Heart left ventricle (tissue), 16 donors: ENCODE data around the gene DOCK3. TPM values are rescaled to one million over a fixed set of nuclear protein-coding genes. Genes with fewer than 3 reads are reported as not detected.
"Not testable (repeated sequence)": the region's sequence is repeated elsewhere in the genome, so short reads cannot be mapped to it uniquely, and the experiment has no call there.

Experiments
- ATAC-seq, 4 donors: fragments of 200-7000 bp; cut with Tn5 transposase; one replicate each; pipeline ENCODE4 v1.9.1; 2020 to 2022; ENCODE audit warnings: moderate library complexity in 4 of 4, mild to moderate bottlenecking in 3 of 4, moderate number of reproducible peaks in 1 of 4
- DNase-seq, 5 donors: peaks; one replicate each; pipeline ENCODE4 v3.0.0-alpha.2; 2020
- H3K27ac ChIP-seq, 12 donors: fragments of 200-600 bp; sonication (generic) in 4 of 12; one replicate each; pipeline versions ENCODE4 v1.5.0 to v1.8.0; 2016 to 2022; ENCODE audit warnings: mild to moderate bottlenecking in 2 of 12
- H3K27me3 ChIP-seq, 9 donors: fragments of 200-600 bp; sonication (generic) in 2 of 9; one replicate each; pipeline versions ENCODE4 v1.5.1 to v1.8.0; 2016 to 2022; ENCODE audit warnings: mild to moderate bottlenecking in 3 of 9
- H3K36me3 ChIP-seq, 9 donors: fragments of 200-600 bp; sonication (generic) in 2 of 9; one replicate each; pipeline versions ENCODE4 v1.5.0 to v1.8.0; 2018 to 2022; ENCODE audit warnings: mild to moderate bottlenecking in 2 of 9
- H3K4me1 ChIP-seq, 12 donors: fragments of 200-600 bp; sonication (generic) in 4 of 12; one replicate each; pipeline versions ENCODE4 v1.5.0 to v1.8.0; 2016 to 2022; ENCODE audit warnings: mild to moderate bottlenecking in 3 of 12
- H3K4me3 ChIP-seq, 12 donors: fragments of 200-600 bp; sonication (generic) in 4 of 12; one replicate each; pipeline versions ENCODE4 v1.5.0 to v1.8.0; 2017 to 2022; ENCODE audit warnings: mild to moderate bottlenecking in 9 of 12, moderate library complexity in 4 of 12
- H3K9me3 ChIP-seq, 12 donors: fragments of 200-600 bp; sonication (generic) in 4 of 12; one replicate each; pipeline versions ENCODE4 v1.5.0 to v1.8.0; 2016 to 2022; ENCODE audit warnings: mild to moderate bottlenecking in 1 of 12
- POLR2A ChIP-seq, 2 donors: fragments of 450-650 bp; IDR thresholded peaks; one replicate each; pipeline ENCODE4 v1.6.1; 2017; ENCODE audit warnings: antibody characterized with exemption in 2 of 2, mild to moderate bottlenecking in 2 of 2, moderate library complexity in 2 of 2
- WGBS, 4 donors: extraction: QIAGEN DNeasy Blood & Tissue Kit in 2 of 4; methylation state at CpG; one replicate each; pipeline versions ENCODE4 v1.1.5 to v1.1.7; 2013 to 2018; 5-methylcytosine and 5-hydroxymethylcytosine counted together
- intact Hi-C, 10 donors: fragments of 100-400 bp; cut with DNase I; formaldehyde crosslinking; loops; one replicate each; pipeline versions ENCODE4 v1.11.1 to v1.14.2; 2022
- polyA plus RNA-seq, 2 donors: library from polyadenylated mRNA; stranded (reverse); fragments of 200-250 nt; gene quantifications; one replicate each; pipeline ENCODE4 v1.2.3, GENCODE V29; 2013
- total RNA-seq, 9 donors: library from RNA; depleted of rRNA in 2 of 9; stranded (reverse); fragments of >200 nt in 2 of 9; fragmentation: NEBNext Ultra II Directional in 3 of 9; extraction: Animal tissue kit (Norgen Biotek cat#: 25700) in 3 of 9; gene quantifications; one replicate each; pipeline versions ENCODE4 v1.1.0 to v1.2.4, GENCODE V29; 2016 to 2023
- TF ChIP-seq, protein P1 (sequence below), 12 donors: fragments of 200-600 bp; sonication (generic) in 4 of 12; IDR thresholded peaks; one replicate each; pipeline versions ENCODE4 v1.5.0 to v1.8.0; 2018 to 2022; ENCODE audit warnings: antibody characterized with exemption in 12 of 12, mild to moderate bottlenecking in 5 of 12
- donor health status: ischemic (EF 13 %, LVEDD 7.1; RV severe dilation, severe dysfunction).
- donor health status: healthy with polysubstance abuse.
- donor health status: DM: no; HTN: yes; CAD: no.
- donor health status: DM: no; HTN: no; CAD: no.
- donor health status: ischemic (EF 25% LVEDD 6.9; RV normal size, moderate dysfunction).
- donor health status: ischemic (EF 25% LVEDD 5.7; RV mildly dilated, moderate dysfunction).
- donor health status: healthy.
- donor health status: DM: yes; HTN: yes; CAD: no.
- donor health status: ischemic (EF 35%, LVEDD 5.7; RV mildly dilated, moderate dysfunction).
- donor health status: nonischemic (EF 11% LVEDD 7.7; RV severe dilation, severe dysfunction).
- donor health status: DM: yes; HTN: yes; CAD: no.
- donor health status: PGD.
- donor health status: ischemic (EF 29% LVEDD 5.4; RV normal size, mild dysfunction).
- donor health status: nonischemic (EF 23%, LVEDD 6.1; RV moderate dilation, normal function).

The DOCK3 gene
- total and polyA plus RNA-seq, 11 donors, result 2.0 to 6.7 (median 4.8) TPM

DNA sequence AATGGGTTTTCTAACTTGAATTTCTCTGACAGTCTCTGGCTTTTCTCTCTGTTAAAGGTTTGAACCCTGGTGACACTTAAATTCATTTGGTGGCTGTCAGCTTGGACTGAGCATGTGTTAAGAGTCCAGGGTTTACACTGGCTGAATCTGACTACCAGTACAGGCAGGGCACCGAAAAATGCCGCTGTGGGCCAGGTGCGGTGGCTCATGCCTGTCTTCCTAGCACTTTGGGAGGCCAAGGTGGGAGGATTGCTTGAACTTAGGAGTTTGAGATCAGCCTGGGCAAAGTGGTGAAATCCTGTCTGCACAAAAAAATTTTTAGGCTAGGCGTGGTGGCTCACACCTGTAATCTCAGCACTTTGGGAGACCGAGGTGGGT is 712.1 kb downstream of the DOCK3 start:
- TF ChIP-seq POLR2A (IDR thresholded peaks at IDR 0.05), result no peak
- TF ChIP-seq, protein P1, sequence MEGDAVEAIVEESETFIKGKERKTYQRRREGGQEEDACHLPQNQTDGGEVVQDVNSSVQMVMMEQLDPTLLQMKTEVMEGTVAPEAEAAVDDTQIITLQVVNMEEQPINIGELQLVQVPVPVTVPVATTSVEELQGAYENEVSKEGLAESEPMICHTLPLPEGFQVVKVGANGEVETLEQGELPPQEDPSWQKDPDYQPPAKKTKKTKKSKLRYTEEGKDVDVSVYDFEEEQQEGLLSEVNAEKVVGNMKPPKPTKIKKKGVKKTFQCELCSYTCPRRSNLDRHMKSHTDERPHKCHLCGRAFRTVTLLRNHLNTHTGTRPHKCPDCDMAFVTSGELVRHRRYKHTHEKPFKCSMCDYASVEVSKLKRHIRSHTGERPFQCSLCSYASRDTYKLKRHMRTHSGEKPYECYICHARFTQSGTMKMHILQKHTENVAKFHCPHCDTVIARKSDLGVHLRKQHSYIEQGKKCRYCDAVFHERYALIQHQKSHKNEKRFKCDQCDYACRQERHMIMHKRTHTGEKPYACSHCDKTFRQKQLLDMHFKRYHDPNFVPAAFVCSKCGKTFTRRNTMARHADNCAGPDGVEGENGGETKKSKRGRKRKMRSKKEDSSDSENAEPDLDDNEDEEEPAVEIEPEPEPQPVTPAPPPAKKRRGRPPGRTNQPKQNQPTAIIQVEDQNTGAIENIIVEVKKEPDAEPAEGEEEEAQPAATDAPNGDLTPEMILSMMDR (IDR thresholded peaks at IDR 0.05), result no peak
- H3K36me3 ChIP-seq, result peaks cover 0 to 34% (median 27%) of the 10 kb centered on the region in 9 donors
- H3K27me3 ChIP-seq, result no peaks in the 10 kb centered on the region
- ATAC-seq (no peak), DNase-seq (no peak)
- no peaks in the 10 kb centered on the region for H3K9me3 ChIP-seq
- intact Hi-C loops, result loop anchor here in 8 of 10 donors (5.0 to 10.0 kb wide), 9 partner anchors 288 to 1042 kb away; partner anchors contain the start of genes MAPKAPK3 (in 6 of the 8), C3orf18 (in 1 of the 8), CYB561D2 (in 1 of the 8) and DOCK3 (in 1 of the 8)
- H3K4me3 ChIP-seq, result peak overlapping the region in 8 of 12 donors; percentile 78 to 97 (median 81)
- WGBS, 4 donors, result 89 to 93% (median 90%) methylated on average over 5 of the region's 5 CpGs
- H3K4me1 ChIP-seq, result peaks cover 20 to 63% (median 48%) of the 10 kb centered on the region in 12 donors
- peak overlapping the region in 2 of 12 donors; percentile 25 to 97 for H3K27ac ChIP-seq

DNA sequence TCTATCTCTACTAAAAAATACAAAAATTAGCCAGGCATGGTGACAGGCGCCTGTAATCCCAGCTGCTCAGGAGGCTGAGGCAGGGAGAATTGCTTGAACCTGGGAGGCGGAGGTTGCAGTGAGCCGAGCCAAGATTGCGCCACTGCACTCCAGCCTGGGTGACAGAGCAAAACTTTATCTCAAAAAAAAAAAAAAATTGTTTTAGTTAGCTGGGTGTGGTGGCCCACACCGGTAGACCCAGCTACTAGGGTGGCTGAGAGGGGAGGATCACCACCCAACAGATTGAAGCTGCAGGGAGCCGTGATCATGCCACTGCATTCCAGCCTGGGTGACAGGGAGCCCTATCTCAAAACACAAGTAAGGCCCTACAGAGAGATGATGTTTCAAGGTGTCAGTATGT is 712.6 kb downstream of the DOCK3 start:
- H3K4me3 ChIP-seq, result peak overlapping the region in 1 of 12 donors; percentile 80
- peaks cover 0 to 35% (median 30%) of the 10 kb centered on the region in 9 donors for H3K36me3 ChIP-seq
- not testable (repeated sequence) for ATAC-seq, H3K9me3 ChIP-seq, H3K27me3 ChIP-seq, DNase-seq
- intact Hi-C loops, result loop anchor here in 8 of 10 donors (5.0 to 10.0 kb wide), 9 partner anchors 288 to 1042 kb away; partner anchors contain the start of genes MAPKAPK3 (in 6 of the 8), C3orf18 (in 1 of the 8), CYB561D2 (in 1 of the 8) and DOCK3 (in 1 of the 8)
- WGBS, 4 donors, result 71 to 81% (median 75%) methylated on average over 6 of the region's 6 CpGs
- H3K4me1 ChIP-seq, result peaks cover 21 to 67% (median 52%) of the 10 kb centered on the region in 12 donors
- H3K27ac ChIP-seq, result peak overlapping the region in 2 of 12 donors; percentile 25 to 97

DNA sequence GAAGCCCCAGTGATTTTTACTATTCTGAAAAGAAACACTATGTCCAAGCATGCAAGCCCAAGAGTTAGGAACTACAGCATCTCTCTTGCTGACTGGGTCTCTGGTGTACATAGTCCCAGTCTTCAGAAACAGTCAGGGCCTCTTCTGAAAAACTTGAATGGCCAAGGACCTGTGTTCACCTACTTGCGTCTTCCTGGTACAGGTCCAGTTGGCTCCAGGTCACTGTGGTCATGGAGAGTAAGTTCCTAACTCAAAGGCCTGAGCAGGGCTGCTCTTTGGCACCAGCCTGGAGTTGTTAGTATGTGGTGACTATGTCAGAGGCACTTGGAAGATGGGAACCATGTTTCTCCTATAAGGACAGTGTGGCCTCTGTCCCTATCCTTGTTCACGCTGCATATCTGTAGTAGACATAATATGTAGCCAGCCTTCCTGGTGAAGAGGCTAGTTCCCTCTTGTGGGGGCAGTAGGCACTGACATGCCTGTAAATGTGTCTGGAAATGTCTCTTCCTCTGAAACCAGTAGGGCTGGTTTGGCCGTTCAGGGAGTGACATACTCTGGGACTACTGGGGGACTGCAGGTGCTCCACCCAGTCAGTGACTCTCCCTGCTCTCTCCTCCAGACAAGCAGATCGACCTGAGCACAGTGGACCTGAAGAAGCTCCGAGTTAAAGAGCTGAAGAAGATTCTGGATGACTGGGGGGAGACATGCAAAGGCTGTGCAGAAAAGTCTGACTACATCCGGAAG is 713.7 kb downstream of the DOCK3 start:
- TF ChIP-seq, protein P1 (IDR thresholded peaks at IDR 0.05), result no peak
- TF ChIP-seq POLR2A (IDR thresholded peaks at IDR 0.05), result no peak
- peaks cover 0 to 46% (median 42%) of the 10 kb centered on the region in 9 donors for H3K36me3 ChIP-seq
- intact Hi-C loops, result loop anchor here in 8 of 10 donors (2.0 to 10.0 kb wide), 10 partner anchors 46 to 1044 kb away; partner anchors contain the start of genes MAPKAPK3 (in 6 of the 8), C3orf18 (in 1 of the 8), CYB561D2 (in 1 of the 8) and DOCK3 (in 1 of the 8)
- no peaks in the 10 kb centered on the region for H3K9me3 ChIP-seq
- H3K27me3 ChIP-seq, result no peaks in the 10 kb centered on the region
- ATAC-seq (no peak), DNase-seq (no peak)
- no peak overlapping the region for H3K27ac ChIP-seq
- peaks cover 26 to 77% (median 63%) of the 10 kb centered on the region in 12 donors for H3K4me1 ChIP-seq
- H3K4me3 ChIP-seq, result no peak overlapping the region
- WGBS, 4 donors, result 66 to 73% (median 68%) methylated on average over 6 of the region's 6 CpGs

DNA sequence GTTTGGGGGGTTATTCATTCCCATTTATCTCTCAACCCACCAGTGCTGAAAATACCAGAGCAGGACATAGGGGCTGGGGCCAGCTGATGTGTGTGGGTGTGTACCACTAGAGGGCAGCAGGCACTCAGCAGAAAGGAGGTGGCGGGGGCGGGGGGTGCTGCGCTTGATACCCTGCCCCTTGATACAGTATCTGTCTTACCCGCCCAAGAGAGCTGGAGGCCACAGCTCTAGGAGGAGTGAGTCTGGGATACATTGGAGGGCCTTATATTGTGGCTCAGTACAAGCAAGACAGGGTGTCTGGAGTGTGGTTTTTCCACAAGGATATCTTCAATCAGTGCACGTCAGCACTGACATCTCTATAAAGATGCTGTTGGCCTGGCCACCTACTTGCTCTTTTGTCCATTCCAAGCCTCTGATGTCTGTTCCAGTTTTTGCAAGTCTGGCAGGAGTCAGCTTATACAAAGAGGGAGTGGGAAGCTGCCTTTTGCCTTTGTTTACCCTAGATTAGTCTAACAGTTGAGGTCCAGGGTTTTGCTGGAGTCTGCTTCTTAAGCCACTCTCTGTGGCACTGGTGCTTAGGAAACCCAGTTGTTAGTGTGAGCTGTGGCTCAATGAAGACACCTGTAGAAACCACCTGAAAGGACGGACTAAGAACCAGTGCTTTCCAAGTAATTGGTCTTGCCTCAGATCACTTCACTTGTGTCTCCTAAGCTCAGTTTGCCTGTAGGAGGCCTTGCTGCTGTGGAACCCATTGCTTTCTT is 714.9 kb downstream of the DOCK3 start:
- Histone ChIP-seq H3K27ac (peak overlapping the region in 1 of 12 donors; percentile 89), H3K4me1 (peaks cover 22 to 80% (median 65%) of the 10 kb centered on the region in 12 donors)
- intact Hi-C loops, result loop anchor here (2.0 to 10.0 kb wide), 18 partner anchors 43 to 1045 kb away; partner anchors contain the start of genes MAPKAPK3 (in 7 of the 10), TEX264 (in 4 of the 10), C3orf18 (in 1 of the 10) and CYB561D2 (in 1 of the 10)

More for the DNA sequence above, 714.9 kb downstream of the DOCK3 start:
- WGBS, 4 donors, result 49 to 60% (median 54%) methylated on average over 6 of the region's 6 CpGs
- Histone ChIP-seq H3K4me3 (no peak overlapping the region), H3K9me3 (no peaks in the 10 kb centered on the region), H3K27me3 (no peaks in the 10 kb centered on the region), H3K36me3 (peaks cover 0 to 58% (median 54%) of the 10 kb centered on the region in 9 donors)
- no peak for TF ChIP-seq POLR2A (IDR thresholded peaks at IDR 0.05)
- TF ChIP-seq, protein P1 (IDR thresholded peaks at IDR 0.05), result peak; percentile 54 to 77 (median 67)
- ATAC-seq, result no peak
- peak in 4 of 5 donors; percentile 36 to 75 (median 45) for DNase-seq
